SK-N-MC (cell line): Measurements from ENCODE around the gene ZNF787.

ENCODE experiments used
- EZH2 ChIP-seq: fragments of 200-600 bp; sonication (generic); IDR thresholded peaks from one replicate; pipeline ENCODE4 v1.6.1; 2017; ENCODE audit warnings: antibody characterized with exemption
- FOXP2 ChIP-seq: optimal IDR thresholded peaks from 2 replicates; pipeline ENCODE3; 2011; ENCODE audit warnings: mild to moderate bottlenecking, moderate library complexity; ENCODE audit not compliant: insufficient read depth; ENCODE audit errors: extremely low read length, control extremely low read depth
- POLR2AphosphoS5 ChIP-seq: IDR thresholded peaks from 2 replicates; pipeline ENCODE4 v1.6.1; 2012; ENCODE audit warnings: mild to moderate bottlenecking, low read depth, low read length, borderline replicate concordance

DNA sequence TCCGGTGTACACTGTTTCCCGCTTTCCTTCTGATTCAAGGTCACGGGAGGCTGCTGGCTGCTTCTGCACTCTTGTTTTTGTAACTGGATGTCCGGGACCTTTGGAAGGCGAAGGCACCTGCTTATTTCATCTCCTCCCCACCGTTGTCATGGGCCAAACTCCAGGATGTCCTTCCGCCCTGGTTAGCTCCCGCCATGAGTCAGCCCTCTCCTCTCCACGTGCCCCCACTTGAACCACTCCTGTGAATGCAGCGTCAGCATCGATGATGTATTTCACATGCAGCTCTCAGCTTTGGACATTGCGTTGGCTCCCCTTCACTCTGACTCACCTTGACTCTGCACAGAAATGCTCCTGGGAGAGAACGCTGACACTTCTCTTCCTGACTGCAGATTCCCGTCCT, 49.2 kb upstream of the ZNF787 start:
- TF ChIP-seq EZH2 = no peak
- TF ChIP-seq POLR2AphosphoS5 = no peak
- TF ChIP-seq FOXP2 = no peak
